Endometrial microvascular endothelial cells (primary cell): ENCODE results near the gene CNOT4. TPM values are rescaled to one million over a fixed set of nuclear protein-coding genes. Genes with fewer than 3 reads are reported as not detected.

ENCODE experiments used
- in situ Hi-C: cut with HindIII; loops from 2 replicates; pipeline ENCODE4 v1.10.0; 2017; ENCODE audit warnings: low sequenced_read_pairs, low pct_unique_long_range_greater_than_20kb; ENCODE audit errors: inconsistent ontology term
- total RNA-seq: library from RNA; depleted of rRNA; stranded (reverse); fragments of >200 nt; gene quantifications from one replicate; pipeline ENCODE4 v1.2.3, GENCODE V29; 2015; ENCODE audit errors: inconsistent ontology term

CNOT4 gene, protein sequence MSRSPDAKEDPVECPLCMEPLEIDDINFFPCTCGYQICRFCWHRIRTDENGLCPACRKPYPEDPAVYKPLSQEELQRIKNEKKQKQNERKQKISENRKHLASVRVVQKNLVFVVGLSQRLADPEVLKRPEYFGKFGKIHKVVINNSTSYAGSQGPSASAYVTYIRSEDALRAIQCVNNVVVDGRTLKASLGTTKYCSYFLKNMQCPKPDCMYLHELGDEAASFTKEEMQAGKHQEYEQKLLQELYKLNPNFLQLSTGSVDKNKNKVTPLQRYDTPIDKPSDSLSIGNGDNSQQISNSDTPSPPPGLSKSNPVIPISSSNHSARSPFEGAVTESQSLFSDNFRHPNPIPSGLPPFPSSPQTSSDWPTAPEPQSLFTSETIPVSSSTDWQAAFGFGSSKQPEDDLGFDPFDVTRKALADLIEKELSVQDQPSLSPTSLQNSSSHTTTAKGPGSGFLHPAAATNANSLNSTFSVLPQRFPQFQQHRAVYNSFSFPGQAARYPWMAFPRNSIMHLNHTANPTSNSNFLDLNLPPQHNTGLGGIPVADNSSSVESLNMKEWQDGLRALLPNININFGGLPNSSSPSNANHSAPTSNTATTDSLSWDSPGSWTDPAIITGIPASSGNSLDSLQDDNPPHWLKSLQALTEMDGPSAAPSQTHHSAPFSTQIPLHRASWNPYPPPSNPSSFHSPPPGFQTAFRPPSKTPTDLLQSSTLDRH
- total RNA-seq = 9.6 TPM

DNA sequence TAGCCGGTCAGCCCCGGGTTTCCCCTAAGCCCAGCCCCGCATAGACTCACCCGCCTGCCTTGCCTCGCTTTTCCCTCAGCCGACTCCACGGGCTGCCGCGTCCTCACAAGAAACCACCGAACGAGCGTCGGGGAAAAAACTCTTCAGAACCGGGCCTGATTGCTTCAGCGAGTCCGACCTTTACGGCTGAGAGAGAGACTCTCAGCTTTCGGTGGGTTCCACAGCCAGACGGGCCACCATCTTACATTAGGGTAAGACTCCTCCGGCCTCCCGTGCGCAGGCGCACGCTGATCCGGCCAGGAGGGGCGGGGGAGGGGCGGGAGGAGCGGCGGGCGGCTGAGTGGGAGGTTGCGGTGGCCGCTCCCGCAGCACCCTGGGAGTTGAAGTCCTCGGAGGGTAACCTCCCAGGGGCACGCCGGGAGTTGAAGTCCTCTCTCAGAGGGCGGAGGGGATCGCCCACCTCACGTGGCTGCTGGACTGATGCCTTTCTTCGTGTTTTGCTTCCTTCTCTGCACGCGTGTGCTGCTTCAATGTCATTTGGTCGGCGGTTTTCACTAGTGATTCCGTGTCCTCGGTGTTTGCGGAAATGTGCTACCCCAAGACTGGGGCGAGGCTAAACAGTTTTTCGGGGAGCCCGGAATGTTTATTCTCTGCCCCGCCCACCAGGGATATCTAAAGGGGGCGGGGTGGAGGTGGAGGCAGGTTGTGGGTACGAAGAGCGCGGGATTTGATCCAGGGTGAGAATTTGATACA is at the start of gene CNOT4:
Gene CNOT4, minus strand, starts transcription at position 264 of the 753 bp plus-strand sequence. CDS start 71,771 bp downstream, outside the sequence.
- in situ Hi-C loops = no loop called here

DNA sequence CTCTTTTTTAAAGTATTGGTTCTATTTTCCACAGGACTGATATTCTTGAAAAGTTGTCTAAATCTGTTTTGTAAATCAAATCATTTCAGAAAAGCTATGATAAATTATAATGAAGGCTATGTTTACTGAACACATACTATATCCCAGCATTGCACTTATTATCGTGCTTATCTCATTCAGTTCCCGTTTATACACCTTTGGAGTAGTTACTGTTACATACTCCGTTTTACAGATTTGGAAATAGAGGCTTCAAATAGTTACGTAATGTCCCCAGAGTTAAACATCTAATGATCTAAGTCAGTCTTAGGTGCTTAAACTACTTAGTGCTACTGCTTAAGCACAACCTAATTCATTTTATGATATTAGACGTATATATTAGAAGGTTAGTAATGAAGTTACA is 49.0 kb upstream of the CNOT4 start:
- in situ Hi-C loops = no loop called here

DNA sequence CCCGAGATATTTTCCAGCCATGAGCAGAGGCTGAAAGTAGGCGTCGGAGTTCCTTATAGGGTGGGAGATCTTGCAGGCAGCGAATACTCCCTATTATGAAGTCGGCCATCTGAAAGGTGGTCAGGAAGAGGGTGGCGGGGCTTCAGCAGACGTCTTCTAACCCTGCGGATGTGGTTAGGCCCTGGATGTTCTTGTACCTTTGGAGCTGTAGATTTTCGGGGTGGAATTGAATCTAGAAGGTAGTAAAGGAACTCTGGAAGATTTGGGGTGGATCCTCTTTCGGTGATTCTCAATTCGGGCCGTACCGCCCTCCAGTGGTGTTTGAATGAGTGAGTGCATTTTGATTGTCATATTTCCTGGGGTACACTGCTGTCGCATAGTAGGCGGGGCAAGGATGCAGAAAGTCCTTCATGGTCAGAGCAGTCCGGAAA is 48.5 kb upstream of the CNOT4 start:
- in situ Hi-C loops = no loop called here

DNA sequence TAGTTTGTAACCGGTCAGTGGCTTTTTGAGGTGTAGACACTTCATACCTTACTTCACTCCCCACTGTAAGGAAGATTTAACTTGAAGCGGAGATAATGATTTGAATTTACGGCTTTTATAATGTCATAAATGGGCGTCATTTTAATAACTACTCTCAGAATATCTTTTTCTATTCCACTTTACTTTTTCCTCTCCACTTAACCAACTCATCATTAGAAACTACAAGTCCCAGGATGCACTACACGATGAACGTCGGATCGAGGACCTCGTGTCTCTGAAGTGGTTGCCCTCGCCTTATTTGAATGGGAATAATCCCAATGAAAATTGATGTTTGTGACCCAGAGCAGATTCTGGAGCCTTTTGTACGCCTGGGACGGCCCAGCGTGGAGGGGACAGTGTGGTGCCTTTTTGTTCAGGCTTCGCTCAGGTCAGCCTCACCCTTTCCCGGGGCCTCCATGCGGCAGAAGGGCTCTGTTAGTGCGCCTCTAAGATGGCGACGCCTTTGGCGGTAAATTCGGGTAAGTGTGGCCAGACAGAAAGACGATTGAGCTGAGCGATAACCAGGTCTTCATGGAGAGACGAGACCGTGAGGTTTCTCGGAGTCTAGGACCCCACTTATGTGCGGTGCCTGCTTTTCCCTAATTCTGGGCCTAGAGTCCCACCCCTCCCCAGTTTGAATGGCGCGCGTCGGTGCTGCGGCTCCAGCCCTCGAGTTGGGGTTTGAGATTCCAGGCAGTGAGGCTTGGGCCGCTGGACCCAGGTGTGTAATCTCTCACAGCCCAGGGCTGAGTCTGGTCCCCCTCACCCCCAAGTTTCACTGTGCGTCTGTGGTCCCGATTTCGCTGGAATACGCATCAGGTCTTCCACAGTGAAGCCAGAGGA is 47.8 kb upstream of the CNOT4 start, which contains the start of gene NUP205:
Gene NUP205, plus strand, starts transcription at position 463 of the 882 bp plus-strand sequence. Its CDS starts 28 bp downstream, at position 491.
- in situ Hi-C loops = no loop called here

DNA sequence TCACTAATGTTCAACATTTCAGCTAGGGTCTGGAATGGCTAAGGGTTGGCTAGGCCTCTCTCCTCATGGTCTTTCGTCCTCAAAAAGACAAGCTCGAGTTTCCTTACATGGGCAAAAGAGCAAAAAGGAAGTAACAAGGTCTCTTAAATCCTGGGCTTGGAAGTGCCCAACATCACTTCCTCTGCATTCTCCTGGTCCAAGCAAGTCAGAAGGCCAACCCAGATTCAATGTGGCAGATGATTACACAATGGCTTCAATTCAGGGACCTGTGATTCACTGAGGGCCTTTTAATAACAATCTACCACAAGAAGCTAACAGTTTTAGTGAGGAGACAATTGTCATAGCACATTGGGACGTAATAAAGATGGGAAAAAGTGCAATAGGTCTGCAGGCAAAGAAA is 43.4 kb upstream of the CNOT4 start:
- in situ Hi-C loops = no loop called here

DNA sequence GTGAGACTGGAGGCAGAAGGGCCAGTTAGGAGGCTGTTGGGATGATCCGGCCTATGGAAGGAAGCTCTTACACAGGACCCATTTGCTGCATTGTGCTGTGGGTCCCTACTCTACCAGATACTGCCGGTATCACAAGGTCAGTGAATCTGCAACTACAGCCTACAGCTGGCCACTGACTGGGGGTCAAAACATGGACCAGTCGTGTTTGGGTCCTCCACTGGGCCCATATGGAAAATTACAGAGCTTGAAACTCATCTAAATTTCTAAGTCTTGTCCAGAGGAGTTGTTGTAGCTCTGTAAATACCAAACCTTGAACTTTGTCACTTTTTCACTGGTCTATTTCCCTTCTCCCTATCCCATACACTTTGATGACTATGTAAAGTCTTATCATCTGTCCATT is 42.2 kb upstream of the CNOT4 start:
- in situ Hi-C loops = no loop called here

DNA sequence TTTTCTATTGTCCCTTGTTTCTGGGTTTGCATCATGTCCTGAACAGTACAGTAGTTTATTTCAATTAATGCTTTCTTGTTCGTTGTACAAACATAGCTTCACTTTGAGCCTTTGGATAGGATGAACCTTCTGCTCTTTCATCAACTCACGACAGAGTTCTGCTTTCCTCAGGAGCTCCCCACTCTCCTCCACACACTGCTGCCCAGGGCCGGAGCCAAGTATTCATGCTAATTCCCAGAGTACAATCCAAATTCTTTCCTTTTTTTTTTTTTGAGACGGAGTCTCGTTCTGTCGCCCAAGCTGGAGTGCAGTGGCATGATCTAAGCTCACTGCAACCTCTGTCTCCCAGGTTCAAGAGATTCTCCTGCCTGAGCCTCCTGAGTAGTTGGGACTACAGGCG is 40.3 kb upstream of the CNOT4 start:
- in situ Hi-C loops = no loop called here

DNA sequence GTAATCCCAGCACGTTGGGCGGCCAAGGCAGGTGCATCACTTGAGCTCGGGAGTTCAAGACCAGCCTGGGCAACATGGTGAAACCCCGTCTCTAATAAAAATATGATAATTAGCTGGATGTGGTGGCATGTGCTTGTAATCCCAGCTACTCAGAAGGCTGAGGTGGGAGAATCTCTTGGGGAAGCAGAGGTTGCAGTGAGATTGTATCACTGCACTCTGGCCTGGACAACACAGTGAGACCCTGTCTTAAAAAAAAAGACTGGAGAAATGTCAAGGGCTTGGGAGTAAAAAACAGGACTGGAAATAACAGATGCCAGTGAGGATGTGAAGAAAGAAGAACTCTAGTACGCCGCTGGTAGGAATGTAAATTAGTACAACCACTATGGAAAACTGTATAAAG is 31.1 kb upstream of the CNOT4 start:
- in situ Hi-C loops = no loop called here

DNA sequence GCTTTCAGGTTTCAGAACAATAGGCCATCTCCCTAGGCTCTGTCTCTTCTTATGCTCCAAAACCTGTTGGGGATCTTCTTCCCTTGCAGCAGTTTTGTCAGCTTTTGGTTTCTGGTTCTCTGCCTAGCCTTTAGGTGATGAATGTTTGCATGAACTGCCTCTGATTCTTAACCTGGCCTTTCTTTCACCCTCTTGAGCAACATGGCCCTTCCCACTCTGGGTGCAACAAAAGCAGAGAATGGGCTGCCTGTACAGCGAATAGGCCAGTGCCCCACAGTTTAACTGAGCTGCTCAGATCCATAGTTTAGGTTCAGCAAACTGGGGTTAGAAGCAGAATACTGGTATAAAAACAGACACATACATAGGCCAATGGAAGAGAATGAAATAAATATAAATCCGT is 29.7 kb upstream of the CNOT4 start:
- in situ Hi-C loops = no loop called here

DNA sequence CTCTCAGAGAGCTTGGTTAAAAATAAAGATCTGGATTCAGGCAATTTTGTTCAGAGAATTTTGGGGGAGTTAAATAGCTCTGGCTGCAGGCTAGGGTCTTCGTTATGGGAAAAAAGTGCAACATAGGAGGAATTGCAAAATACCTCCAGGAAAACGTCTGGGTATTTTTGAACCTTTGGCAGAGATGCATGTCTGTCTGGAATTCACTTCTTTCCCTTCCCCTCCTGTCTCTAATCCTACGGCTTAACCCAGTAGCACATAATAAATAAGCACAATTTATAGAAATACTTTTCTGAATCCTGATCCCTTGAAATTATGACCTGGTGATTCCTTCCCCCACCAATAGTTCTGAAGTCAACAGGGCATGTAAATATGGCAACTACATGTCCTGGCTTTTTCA is 28.5 kb upstream of the CNOT4 start:
- in situ Hi-C loops = no loop called here

DNA sequence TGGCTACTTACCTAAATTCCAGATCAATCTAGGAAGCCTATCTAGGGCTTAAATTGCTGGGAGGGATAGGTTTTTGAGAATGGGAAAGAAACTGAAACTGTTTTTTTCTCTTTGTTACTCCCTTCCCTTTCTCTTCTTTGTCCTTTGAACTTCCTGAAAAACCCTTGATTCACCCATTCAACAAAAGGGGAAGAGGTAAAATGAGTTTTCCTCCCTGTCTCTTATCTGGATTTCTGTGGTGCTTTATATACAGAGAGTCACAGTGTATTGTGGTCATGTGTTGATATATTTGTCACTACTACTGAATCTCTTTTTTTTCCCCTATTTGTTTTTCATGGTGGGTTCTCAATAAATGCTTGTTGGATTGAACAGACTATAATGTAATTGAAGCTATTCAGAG is 28.0 kb upstream of the CNOT4 start:
- in situ Hi-C loops = no loop called here

DNA sequence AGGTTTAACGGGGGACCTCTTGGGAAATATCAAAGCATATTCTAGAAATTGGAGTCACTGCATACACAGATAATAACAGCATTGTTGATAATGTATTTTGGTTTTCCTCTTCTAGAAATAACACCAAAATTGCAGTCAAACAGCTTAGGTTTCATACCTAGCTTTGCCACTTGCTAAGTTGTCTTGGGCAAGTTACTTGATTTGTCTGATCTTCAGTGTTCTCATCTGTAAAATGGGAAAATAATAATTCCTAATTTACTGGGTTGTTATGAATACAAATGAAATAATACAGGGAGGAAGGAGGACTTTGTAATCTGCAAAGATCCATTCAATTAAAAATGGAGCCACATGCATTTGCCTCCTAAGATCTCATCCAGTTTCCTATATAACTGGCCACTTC is 27.6 kb upstream of the CNOT4 start:
- in situ Hi-C loops = no loop called here

DNA sequence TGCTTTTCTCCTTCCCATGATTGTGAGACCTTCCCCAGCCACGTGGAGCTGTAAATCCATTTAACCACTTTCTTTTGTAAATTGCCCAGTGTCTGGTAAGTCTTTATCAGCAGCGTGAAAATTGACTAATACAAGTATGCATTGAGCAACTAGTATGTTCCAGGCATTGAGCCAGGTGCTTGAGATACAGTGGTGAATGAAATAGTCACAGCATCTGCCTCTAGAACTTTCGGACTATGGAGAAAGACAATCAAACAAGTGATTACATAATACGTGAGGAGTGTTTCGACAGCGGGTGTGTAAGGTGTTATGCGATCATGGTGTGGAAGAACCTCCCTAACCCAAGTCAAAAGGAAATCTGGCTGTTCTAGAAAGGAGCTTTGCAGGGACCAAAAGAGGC is 26.2 kb upstream of the CNOT4 start:
- in situ Hi-C loops = no loop called here

DNA sequence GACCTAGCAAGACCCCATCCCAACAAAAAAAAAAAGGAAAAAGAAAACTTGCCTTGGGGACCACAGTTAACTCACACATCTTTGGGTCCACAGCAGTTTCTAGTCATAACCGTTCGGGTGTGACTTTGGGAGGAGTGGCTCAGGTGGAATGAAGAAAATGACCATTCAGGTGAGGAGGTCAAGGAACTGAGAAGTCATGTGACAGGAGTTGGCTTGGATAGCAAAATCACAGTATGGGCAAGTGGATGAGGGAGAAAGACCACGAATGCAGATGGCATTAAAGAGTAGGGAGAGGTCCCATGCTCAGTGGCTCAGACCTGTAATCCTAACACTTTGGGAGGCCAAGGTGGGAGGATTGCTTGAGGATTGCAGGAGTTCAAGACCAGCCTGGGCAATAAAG is 17.1 kb upstream of the CNOT4 start:
- in situ Hi-C loops = no loop called here

DNA sequence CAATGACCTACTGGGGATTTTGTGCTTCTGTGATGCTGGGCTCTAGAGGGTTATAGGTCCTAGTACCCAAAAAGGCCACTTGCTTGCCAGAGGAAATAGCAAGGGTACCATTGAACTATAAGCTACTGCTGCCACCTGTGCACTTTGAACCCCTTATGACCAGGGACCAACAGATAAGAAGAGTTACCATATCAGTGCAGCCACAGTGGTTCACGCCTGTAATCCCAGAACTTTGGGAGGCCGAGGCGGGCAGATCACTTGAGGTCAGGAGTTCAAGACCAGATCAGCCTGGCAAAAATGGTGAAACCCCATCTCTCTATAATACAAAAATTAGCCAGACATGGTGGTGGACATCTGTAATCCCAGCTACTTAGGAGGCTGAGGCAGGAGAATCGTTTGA is 15.5 kb upstream of the CNOT4 start:
- in situ Hi-C loops = no loop called here

DNA sequence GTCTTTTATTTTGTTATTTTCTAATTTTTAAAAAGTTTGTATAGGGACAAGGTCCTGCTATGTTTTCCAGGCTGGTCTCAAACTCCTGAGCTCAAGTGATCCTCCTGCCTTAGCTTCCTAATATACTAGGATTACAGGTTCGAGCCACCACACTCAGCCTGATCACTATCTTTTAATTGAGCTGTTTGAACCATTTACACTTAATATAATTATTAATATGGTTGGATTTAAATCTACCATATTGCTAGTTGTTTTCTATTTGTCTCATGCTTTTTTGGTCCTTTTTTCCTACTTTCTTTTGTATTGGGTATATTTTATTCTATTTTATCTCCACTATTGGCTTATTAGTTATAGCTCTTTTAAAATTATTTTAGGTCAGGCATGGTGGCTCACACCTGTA is 13.2 kb upstream of the CNOT4 start:
- in situ Hi-C loops = no loop called here

DNA sequence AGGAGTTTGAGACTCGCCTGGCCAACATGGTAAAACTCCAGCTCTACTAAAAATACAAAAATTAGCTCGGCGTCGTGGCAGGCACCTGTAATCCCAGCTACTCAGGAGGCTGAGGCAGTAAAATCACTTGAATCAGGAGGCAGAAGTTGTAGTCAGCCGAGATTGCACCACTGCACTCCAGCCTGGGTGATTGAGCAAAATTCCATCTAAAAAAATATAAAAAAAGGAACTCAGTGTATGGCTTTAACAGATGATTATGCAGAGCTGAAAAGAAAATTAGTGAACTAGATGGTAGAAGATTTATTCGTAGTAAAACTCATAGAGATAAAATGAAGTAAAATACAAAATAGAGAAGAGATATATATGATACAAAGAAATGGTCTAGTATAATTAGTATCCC is 12.6 kb upstream of the CNOT4 start:
- in situ Hi-C loops = no loop called here

DNA sequence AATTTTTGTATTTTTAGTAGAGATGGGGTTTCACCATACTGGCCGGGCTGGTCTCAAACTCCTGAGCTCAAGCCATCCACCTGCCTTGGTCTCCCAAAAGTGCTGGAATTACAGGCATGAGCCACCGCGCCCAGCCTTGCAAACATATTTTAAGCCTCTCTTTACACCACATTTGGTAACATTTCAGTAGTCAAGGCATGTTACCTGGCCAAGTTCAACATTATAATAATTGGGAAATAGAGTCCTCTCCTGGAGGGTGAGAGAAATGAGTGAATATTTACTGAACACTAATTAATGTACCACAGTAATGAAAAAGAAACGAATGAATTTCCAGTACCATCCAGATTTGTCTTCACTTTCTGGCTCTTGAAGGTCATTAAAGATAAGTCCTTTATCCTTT is 10.0 kb upstream of the CNOT4 start:
- in situ Hi-C loops = no loop called here

DNA sequence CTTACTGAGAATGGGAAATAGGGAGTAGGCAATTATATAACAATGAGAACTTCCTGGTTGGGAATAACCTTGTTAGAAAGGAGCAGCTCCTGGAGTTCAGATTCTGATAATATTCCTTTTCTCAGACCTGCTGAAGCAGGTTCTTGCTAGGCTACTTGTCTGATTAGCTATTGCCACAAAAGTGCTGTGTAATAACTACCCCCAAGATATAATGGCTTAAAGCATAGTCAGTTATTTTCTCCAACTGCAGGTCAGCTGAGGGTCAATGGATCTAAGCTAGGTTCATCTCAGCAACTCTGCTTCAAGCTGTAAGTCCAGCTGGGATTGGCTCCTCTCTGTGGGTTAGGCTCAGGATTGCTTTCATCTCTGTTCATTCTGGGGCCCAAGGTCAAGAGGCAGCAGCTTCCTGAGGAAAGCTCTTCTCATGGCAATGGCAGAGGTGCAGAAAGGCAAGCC is 9.4 kb upstream of the CNOT4 start:
- in situ Hi-C loops = no loop called here
